Caco-2 (cell line): ENCODE data around the gene NFASC. TPM values are rescaled to one million over a fixed set of nuclear protein-coding genes. Genes with fewer than 3 reads are reported as not detected.
A peak's percentile ranks its signal among the peaks of the same experiment; 100 is the strongest.

Experiments
- BruUV-seq: library from RNA; stranded (reverse); fragments of 400-500 nt; replicated peaks from 2 replicates; lab custom pipeline; 2021; lab: Mats Ljungman, UMichigan
- CTCF ChIA-PET: fragments of 300-600 bp; sonication (Branson Sonifier 250); formaldehyde crosslinking; loops from one replicate; lab custom pipeline; 2022; ENCODE audit warnings: antibody characterized with exemption; lab: Charles Lee
- POLR2A ChIA-PET: fragments of 300-600 bp; sonication (Branson Sonifier 250); formaldehyde crosslinking; loops from one replicate; lab custom pipeline; 2022; ENCODE audit warnings: antibody characterized with exemption; lab: Charles Lee
- DNase-seq, 2 experiments: peaks; one replicate each; pipeline versions ENCODE4 v3.0.0 to v3.0.0-alpha.2; 2020 to 2022
- H3K27me3 ChIP-seq: replicated peaks from 2 replicates; pipeline ENCODE4 v1.6.0; 2011; ENCODE audit warnings: low read length; ENCODE audit not compliant: control insufficient read depth, insufficient read depth
- H3K36me3 ChIP-seq: 2 replicates; pipeline ENCODE4 v1.5.1; 2011; ENCODE audit warnings: low read length; ENCODE audit not compliant: control insufficient read depth, insufficient read depth
- H3K4me1 ChIP-seq: fragments of 250-450 bp; sonication (Bioruptor Pico); 2 replicates; pipeline ENCODE4 v1.5.1; 2020; ENCODE audit warnings: mild to moderate bottlenecking
- H3K4me3 ChIP-seq: 2 replicates; pipeline ENCODE4 v1.5.1; 2011; ENCODE audit warnings: low read depth, mild to moderate bottlenecking, control low read depth, low read length
- H3K9me3 ChIP-seq: fragments of 250-450 bp; sonication (Bioruptor Pico); 2 replicates; pipeline ENCODE4 v1.5.1; 2020; ENCODE audit warnings: mild to moderate bottlenecking, moderate library complexity
- H3K27ac Mint-ChIP-seq: one replicate; pipeline ENCODE4 v1.8.0; 2022; ENCODE audit warnings: mixed read lengths; ENCODE audit not compliant: unreplicated experiment
- H3K27me3 Mint-ChIP-seq: one replicate; pipeline ENCODE4 v1.8.0; 2022; ENCODE audit warnings: mixed read lengths; ENCODE audit not compliant: insufficient read depth, unreplicated experiment
- H3K36me3 Mint-ChIP-seq: one replicate; pipeline ENCODE4 v1.8.0; 2022; ENCODE audit warnings: mild to moderate bottlenecking, mixed read lengths; ENCODE audit not compliant: insufficient read depth, unreplicated experiment
- H3K4me1 Mint-ChIP-seq: one replicate; pipeline ENCODE4 v1.8.0; 2022; ENCODE audit warnings: low read depth, mixed read lengths; ENCODE audit not compliant: unreplicated experiment
- H3K4me3 Mint-ChIP-seq: one replicate; pipeline ENCODE4 v1.8.0; 2022; ENCODE audit warnings: mild to moderate bottlenecking, moderate library complexity, mixed read lengths; ENCODE audit not compliant: unreplicated experiment
- H3K9me3 Mint-ChIP-seq: one replicate; pipeline ENCODE4 v1.8.0; 2022; ENCODE audit warnings: mixed read lengths; ENCODE audit not compliant: unreplicated experiment
- intact Hi-C: fragments of 100-400 bp; cut with micrococcal nuclease; formaldehyde crosslinking; loops from one replicate; pipeline ENCODE4 v1.10.0; 2022; ENCODE audit not compliant: unreplicated experiment
- total RNA-seq: library from RNA; stranded (reverse); gene quantifications from 2 replicates; pipeline ENCODE4 v1.2.3, GENCODE V29; 2022
- TF ChIP-seq, protein P1 (sequence below), 2 experiments: fragments of 200-600 bp in 1 of 2; IDR thresholded peaks; 1 replicate in 1 of 2; 2 replicates in 1 of 2; pipeline versions ENCODE4 v1.5.1 to v1.8.0; 2011 to 2022; ENCODE audit warnings: antibody characterized with exemption in 1 of 2, control low read depth in 1 of 2, inconsistent platforms in 1 of 2, low read depth in 1 of 2, low read length in 1 of 2, mild to moderate bottlenecking in 1 of 2, moderate library complexity in 1 of 2; ENCODE audit not compliant: insufficient read depth in 1 of 2, severe bottlenecking in 1 of 2, unreplicated experiment in 1 of 2

The NFASC gene
- total RNA-seq, 1 experiment from 2014 or later: 1.3 TPM

GRCh38 chr1:204924013-204924759, 53.5 kb downstream of the NFASC start:
- Histone ChIP-seq H3K36me3 (no peaks in the 10 kb centered on the region), H3K9me3 (no peaks in the 10 kb centered on the region), H3K4me1 (peaks cover 62% of the 10 kb centered on the region), H3K27me3 (no peaks in the 10 kb centered on the region), H3K4me3 (no peak overlapping the region)
- intact Hi-C loops: loop anchor here (1.0 kb wide), 1 partner anchor 17 kb away; no protein-coding TSS in a partner anchor
- peak overlapping the region; percentile 89 for H3K27ac Mint-ChIP-seq
- no TSS peak for BruUV-seq
- H3K36me3 Mint-ChIP-seq: no peaks in the 10 kb centered on the region
- peak overlapping the region; percentile 57 for H3K4me3 Mint-ChIP-seq
- TF ChIP-seq, protein P1, sequence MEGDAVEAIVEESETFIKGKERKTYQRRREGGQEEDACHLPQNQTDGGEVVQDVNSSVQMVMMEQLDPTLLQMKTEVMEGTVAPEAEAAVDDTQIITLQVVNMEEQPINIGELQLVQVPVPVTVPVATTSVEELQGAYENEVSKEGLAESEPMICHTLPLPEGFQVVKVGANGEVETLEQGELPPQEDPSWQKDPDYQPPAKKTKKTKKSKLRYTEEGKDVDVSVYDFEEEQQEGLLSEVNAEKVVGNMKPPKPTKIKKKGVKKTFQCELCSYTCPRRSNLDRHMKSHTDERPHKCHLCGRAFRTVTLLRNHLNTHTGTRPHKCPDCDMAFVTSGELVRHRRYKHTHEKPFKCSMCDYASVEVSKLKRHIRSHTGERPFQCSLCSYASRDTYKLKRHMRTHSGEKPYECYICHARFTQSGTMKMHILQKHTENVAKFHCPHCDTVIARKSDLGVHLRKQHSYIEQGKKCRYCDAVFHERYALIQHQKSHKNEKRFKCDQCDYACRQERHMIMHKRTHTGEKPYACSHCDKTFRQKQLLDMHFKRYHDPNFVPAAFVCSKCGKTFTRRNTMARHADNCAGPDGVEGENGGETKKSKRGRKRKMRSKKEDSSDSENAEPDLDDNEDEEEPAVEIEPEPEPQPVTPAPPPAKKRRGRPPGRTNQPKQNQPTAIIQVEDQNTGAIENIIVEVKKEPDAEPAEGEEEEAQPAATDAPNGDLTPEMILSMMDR (IDR thresholded peaks at IDR 0.05; ENCODE audit: insufficient read depth in 1 of 2, low read depth in 1 of 2, low read length in 1 of 2, severe bottlenecking in 1 of 2, unreplicated experiment in 1 of 2): no peak
- POLR2A ChIA-PET: no interaction called here
- no peaks in the 10 kb centered on the region for H3K9me3 Mint-ChIP-seq
- peak; percentile 68 to 73 for DNase-seq
- peaks cover 54% of the 10 kb centered on the region for H3K4me1 Mint-ChIP-seq
- CTCF ChIA-PET: interaction anchor here (1.0 to 2.5 kb wide), 3 partner anchors 18 to 397 kb away, joined by 3 to 10 read pairs (median 9); partner anchors contain the start of gene NUAK2
- H3K27me3 Mint-ChIP-seq: no peaks in the 10 kb centered on the region

- H3K4me3 Mint-ChIP-seq: no peak overlapping the region
- TF ChIP-seq, protein P1 (IDR thresholded peaks at IDR 0.05; ENCODE audit: insufficient read depth in 1 of 2, low read depth in 1 of 2, low read length in 1 of 2, severe bottlenecking in 1 of 2, unreplicated experiment in 1 of 2): no peak
- intact Hi-C loops: no loop called here
- H3K4me1 ChIP-seq: peaks cover 46% of the 10 kb centered on the region
- no peaks in the 10 kb centered on the region for H3K27me3 ChIP-seq
- POLR2A ChIA-PET: no interaction called here
- H3K27ac Mint-ChIP-seq: no peak overlapping the region
- no peaks in the 10 kb centered on the region for H3K36me3 Mint-ChIP-seq
- H3K9me3 ChIP-seq: no peaks in the 10 kb centered on the region
- H3K36me3 ChIP-seq: no peaks in the 10 kb centered on the region
- DNase-seq: no peak
- no peak overlapping the region for H3K4me3 ChIP-seq
- BruUV-seq: no TSS peak
- no peaks in the 10 kb centered on the region for H3K27me3 Mint-ChIP-seq
- CTCF ChIA-PET: interaction anchor here (2.5 kb wide), 1 partner anchor 16 kb away, joined by 9 read pairs; no protein-coding TSS in a partner anchor
- no peaks in the 10 kb centered on the region for H3K9me3 Mint-ChIP-seq
- peaks cover 44% of the 10 kb centered on the region for H3K4me1 Mint-ChIP-seq
Measured at GRCh38 chr1:204925701-204926100, 55.0 kb downstream of the NFASC start.

DNA sequence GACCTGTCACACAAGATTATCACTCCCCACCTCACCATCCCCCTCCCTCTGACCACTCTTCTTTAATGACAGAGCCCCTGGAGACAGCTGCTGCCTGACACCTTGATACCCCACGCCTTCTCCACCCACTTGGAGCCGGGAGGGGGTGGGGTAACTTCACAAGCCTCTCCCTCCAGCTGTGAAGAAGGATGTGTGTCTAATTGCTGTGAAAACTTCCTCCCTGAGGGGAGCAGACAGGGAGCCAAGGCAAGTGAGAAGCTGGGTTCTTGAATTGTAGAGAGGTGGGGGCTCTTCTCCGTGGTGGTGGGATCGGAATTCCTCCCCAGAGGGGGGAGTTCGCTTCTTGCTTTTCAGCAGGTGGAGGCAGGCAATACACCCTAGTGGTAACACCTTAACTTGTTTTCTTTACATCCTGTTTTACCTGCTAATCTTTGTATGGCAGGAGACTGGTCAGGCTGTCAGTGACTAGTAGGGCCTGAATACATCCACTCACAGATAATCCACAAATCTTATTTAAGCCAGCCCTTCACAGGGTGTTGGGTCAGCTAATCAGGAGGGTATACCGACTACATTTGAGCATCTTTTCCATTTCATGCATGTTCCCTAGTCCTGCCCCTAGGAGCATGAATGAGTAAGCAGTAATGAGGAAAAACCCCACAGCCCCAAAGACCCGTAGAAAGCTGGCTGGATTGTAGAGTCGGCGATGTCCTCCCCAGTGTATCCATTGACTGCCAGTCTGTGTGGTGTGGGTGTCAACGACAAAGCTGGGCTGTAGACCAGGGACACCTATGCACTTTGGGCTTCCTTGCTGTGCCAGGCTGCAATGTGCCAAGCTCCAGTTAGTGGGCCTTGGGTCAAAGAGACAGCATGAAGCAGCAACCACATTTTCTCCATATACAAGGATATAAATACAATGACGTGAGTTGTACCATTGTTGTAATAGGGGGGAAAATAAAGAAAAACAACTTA, 57.3 kb downstream of the NFASC start:
- no peaks in the 10 kb centered on the region for H3K9me3 ChIP-seq
- H3K4me1 ChIP-seq: peaks cover 27% of the 10 kb centered on the region
- Mint-ChIP-seq H3K27ac (no peak overlapping the region), H3K27me3 (no peaks in the 10 kb centered on the region), H3K4me3 (no peak overlapping the region), H3K4me1 (peaks cover 31% of the 10 kb centered on the region), H3K36me3 (no peaks in the 10 kb centered on the region), H3K9me3 (no peaks in the 10 kb centered on the region)
- POLR2A ChIA-PET: no interaction called here
- intact Hi-C loops: no loop called here
- H3K27me3 ChIP-seq: no peaks in the 10 kb centered on the region
- no peaks in the 10 kb centered on the region for H3K36me3 ChIP-seq
- TF ChIP-seq, protein P1 (IDR thresholded peaks at IDR 0.05; ENCODE audit: insufficient read depth in 1 of 2, low read depth in 1 of 2, low read length in 1 of 2, severe bottlenecking in 1 of 2, unreplicated experiment in 1 of 2): no peak
- H3K4me3 ChIP-seq: no peak overlapping the region
- CTCF ChIA-PET: interaction anchor here (0.8 to 1.3 kb wide), 2 partner anchors 14 to 48 kb away, joined by 3 read pairs; no protein-coding TSS in a partner anchor
- DNase-seq: no peak
- no TSS peak for BruUV-seq
